Astrocyte (in vitro differentiated cells and primary cell): ENCODE results near the gene GJA9. TPM values are rescaled to one million over a fixed set of nuclear protein-coding genes. Genes with fewer than 3 reads are reported as not detected.
A peak's percentile ranks its signal among the peaks of the same experiment; 100 is the strongest.

Experiments
- DNase-seq: peaks from one replicate; pipeline ENCODE4 v3.0.0-alpha.2; 2010; ENCODE audit warnings: low read depth
- FAIRE-seq: peaks from 2 replicates; lab custom pipeline; 2011; peaks lifted over from hg19 to GRCh38; lab: Jason Lieb, UNC
- H2AFZ ChIP-seq: 2 replicates; pipeline ENCODE4 v1.6.0; 2012; ENCODE audit warnings: low read depth, low read length, inconsistent platforms
- H3K27ac ChIP-seq: 2 replicates; pipeline ENCODE4 v1.5.1; 2011; ENCODE audit warnings: low read depth, low read length, inconsistent platforms
- H3K27me3 ChIP-seq: 2 replicates; pipeline ENCODE4 v1.6.0; 2011; ENCODE audit warnings: low read length, inconsistent platforms; ENCODE audit not compliant: insufficient read depth
- H3K36me3 ChIP-seq: 2 replicates; pipeline ENCODE4 v1.5.1; 2011; ENCODE audit warnings: low read length, inconsistent platforms; ENCODE audit not compliant: insufficient read depth
- H3K4me1 ChIP-seq: 2 replicates; pipeline ENCODE4 v1.5.1; 2011; ENCODE audit warnings: low read length, inconsistent platforms; ENCODE audit not compliant: insufficient read depth
- H3K4me2 ChIP-seq: 2 replicates; pipeline ENCODE4 v1.6.0; 2012; ENCODE audit warnings: low read length, inconsistent platforms
- H3K4me3 ChIP-seq: 2 replicates; pipeline ENCODE4 v1.5.1; 2011; ENCODE audit warnings: low read depth, mild to moderate bottlenecking, low read length, inconsistent platforms; ENCODE audit not compliant: insufficient read depth
- H3K79me2 ChIP-seq: 2 replicates; pipeline ENCODE4 v1.6.0; 2012; ENCODE audit warnings: mild to moderate bottlenecking, low read length, inconsistent platforms; ENCODE audit not compliant: insufficient read depth
- H3K9ac ChIP-seq: 2 replicates; pipeline ENCODE4 v1.6.0; 2012; ENCODE audit warnings: mild to moderate bottlenecking, low read length, inconsistent platforms
- H3K9me3 ChIP-seq: 2 replicates; pipeline ENCODE4 v1.5.1; 2012; ENCODE audit warnings: low read depth, mild to moderate bottlenecking, low read length, inconsistent platforms; ENCODE audit not compliant: insufficient read depth
- H4K20me1 ChIP-seq: 2 replicates; pipeline ENCODE4 v1.6.0; 2012; ENCODE audit warnings: low read length, inconsistent platforms; ENCODE audit not compliant: insufficient read depth
- H3K27ac Mint-ChIP-seq: one replicate; pipeline ENCODE4 v1.8.0; 2021; ENCODE audit warnings: mild to moderate bottlenecking, mixed read lengths; ENCODE audit not compliant: unreplicated experiment
- H3K27me3 Mint-ChIP-seq: one replicate; pipeline ENCODE4 v1.8.0; 2021; ENCODE audit warnings: low read depth, mixed read lengths; ENCODE audit not compliant: unreplicated experiment
- H3K36me3 Mint-ChIP-seq: one replicate; pipeline ENCODE4 v1.8.0; 2021; ENCODE audit warnings: low read depth, mixed read lengths; ENCODE audit not compliant: unreplicated experiment
- H3K4me1 Mint-ChIP-seq: one replicate; pipeline ENCODE4 v1.8.0; 2021; ENCODE audit warnings: low read depth, mixed read lengths; ENCODE audit not compliant: unreplicated experiment
- H3K4me3 Mint-ChIP-seq: one replicate; pipeline ENCODE4 v1.8.0; 2021; ENCODE audit warnings: mild to moderate bottlenecking, moderate library complexity, mixed read lengths; ENCODE audit not compliant: unreplicated experiment
- H3K9me3 Mint-ChIP-seq: one replicate; pipeline ENCODE4 v1.8.0; 2021; ENCODE audit warnings: mild to moderate bottlenecking, mixed read lengths; ENCODE audit not compliant: unreplicated experiment
- EZH2 ChIP-seq: IDR thresholded peaks from 2 replicates; pipeline ENCODE4 v1.6.1; 2012; ENCODE audit warnings: mild to moderate bottlenecking, low read length, inconsistent platforms; ENCODE audit not compliant: insufficient read depth
- total RNA-seq: library from RNA; stranded (reverse); gene quantifications from 2 replicates; pipeline ENCODE4 v1.2.1, GENCODE V29; 2021
- TF ChIP-seq, protein P1 (sequence below): IDR thresholded peaks from 2 replicates; pipeline ENCODE4 v1.5.1; 2011; ENCODE audit warnings: low read depth, mild to moderate bottlenecking, inconsistent platforms, low read length, moderate library complexity; ENCODE audit not compliant: insufficient read depth

The GJA9 gene
- total RNA-seq, 1 donor from 2014 or later = not detected

DNA sequence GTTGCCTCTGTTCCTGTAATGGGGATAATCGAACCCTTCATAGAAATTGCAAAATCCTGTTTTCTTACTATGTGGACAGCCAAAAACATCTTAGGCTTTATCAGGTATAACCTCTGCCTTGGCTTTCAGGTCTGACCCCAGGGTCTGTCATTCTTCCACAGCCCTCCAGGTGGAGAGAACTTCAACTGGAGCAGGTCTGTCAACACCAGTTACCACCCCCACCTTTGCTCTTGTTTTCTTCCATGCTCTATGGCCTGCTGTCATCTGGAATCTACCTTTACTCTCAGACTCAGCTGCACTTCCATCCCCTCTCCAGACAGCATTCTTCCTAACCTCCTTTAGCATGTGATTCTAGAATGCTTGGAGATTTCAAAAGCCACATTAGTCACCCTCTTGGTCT is 10.4 kb upstream of the GJA9 start:
- no peak for FAIRE-seq

DNA sequence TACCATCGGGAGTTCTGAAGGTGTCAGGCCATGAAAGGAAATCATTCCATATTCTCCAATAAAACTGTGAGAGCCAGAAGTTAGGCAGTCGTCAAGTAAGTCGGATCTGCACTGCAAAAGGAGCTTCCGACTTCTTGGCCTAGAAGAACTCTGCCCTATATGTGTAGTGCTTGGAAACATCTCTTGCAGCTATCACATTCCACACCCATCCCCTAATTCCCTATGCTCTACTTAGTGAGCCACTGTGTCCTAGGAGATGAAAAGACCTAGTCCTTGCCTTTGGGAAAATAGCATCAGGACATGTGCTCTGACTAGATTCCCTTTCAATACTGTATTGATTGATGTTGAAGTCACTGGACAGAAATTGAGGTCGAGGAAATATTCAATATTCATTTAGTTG is 8.2 kb upstream of the GJA9 start:
- FAIRE-seq (no peak), DNase-seq (no peak)
- no peaks in the 10 kb centered on the region for H3K27me3 Mint-ChIP-seq
- no peaks in the 10 kb centered on the region for H3K9me3 ChIP-seq
- H3K36me3 Mint-ChIP-seq = peaks cover 3% of the 10 kb centered on the region
- no peak overlapping the region for H3K9ac ChIP-seq
- TF ChIP-seq, protein P1, sequence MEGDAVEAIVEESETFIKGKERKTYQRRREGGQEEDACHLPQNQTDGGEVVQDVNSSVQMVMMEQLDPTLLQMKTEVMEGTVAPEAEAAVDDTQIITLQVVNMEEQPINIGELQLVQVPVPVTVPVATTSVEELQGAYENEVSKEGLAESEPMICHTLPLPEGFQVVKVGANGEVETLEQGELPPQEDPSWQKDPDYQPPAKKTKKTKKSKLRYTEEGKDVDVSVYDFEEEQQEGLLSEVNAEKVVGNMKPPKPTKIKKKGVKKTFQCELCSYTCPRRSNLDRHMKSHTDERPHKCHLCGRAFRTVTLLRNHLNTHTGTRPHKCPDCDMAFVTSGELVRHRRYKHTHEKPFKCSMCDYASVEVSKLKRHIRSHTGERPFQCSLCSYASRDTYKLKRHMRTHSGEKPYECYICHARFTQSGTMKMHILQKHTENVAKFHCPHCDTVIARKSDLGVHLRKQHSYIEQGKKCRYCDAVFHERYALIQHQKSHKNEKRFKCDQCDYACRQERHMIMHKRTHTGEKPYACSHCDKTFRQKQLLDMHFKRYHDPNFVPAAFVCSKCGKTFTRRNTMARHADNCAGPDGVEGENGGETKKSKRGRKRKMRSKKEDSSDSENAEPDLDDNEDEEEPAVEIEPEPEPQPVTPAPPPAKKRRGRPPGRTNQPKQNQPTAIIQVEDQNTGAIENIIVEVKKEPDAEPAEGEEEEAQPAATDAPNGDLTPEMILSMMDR = no peak
- TF ChIP-seq EZH2 = no peak
- H2AFZ ChIP-seq = no peak overlapping the region
- H3K4me3 ChIP-seq = no peak overlapping the region
- H3K4me1 Mint-ChIP-seq = peaks cover 8% of the 10 kb centered on the region
- no peak overlapping the region for H3K4me3 Mint-ChIP-seq
- no peak overlapping the region for H3K27ac Mint-ChIP-seq
- H3K27ac ChIP-seq = no peak overlapping the region
- no peaks in the 10 kb centered on the region for H3K27me3 ChIP-seq
- H3K4me1 ChIP-seq = no peaks in the 10 kb centered on the region
- no peaks in the 10 kb centered on the region for H3K79me2 ChIP-seq
- no peaks in the 10 kb centered on the region for H3K9me3 Mint-ChIP-seq
- H4K20me1 ChIP-seq = no peaks in the 10 kb centered on the region
- H3K36me3 ChIP-seq = no peaks in the 10 kb centered on the region
- no peak overlapping the region for H3K4me2 ChIP-seq

More for the DNA sequence above, 10.4 kb upstream of the GJA9 start:
- Histone ChIP-seq H3K4me1 (no peaks in the 10 kb centered on the region), H3K4me3 (no peak overlapping the region), H3K36me3 (no peaks in the 10 kb centered on the region), H3K27ac (no peak overlapping the region), H3K27me3 (no peaks in the 10 kb centered on the region), H3K4me2 (no peak overlapping the region), H3K79me2 (no peaks in the 10 kb centered on the region), H4K20me1 (no peaks in the 10 kb centered on the region), H2AFZ (no peak overlapping the region), H3K9ac (no peak overlapping the region), H3K9me3 (no peaks in the 10 kb centered on the region)
- Mint-ChIP-seq H3K4me1 (peaks cover 8% of the 10 kb centered on the region), H3K4me3 (peak overlapping the region; percentile 17), H3K9me3 (peaks cover 2% of the 10 kb centered on the region), H3K27ac (no peak overlapping the region), H3K36me3 (peaks cover 3% of the 10 kb centered on the region), H3K27me3 (no peaks in the 10 kb centered on the region)
- TF ChIP-seq, protein P1 = no peak
- peak; percentile 28 for DNase-seq

DNA sequence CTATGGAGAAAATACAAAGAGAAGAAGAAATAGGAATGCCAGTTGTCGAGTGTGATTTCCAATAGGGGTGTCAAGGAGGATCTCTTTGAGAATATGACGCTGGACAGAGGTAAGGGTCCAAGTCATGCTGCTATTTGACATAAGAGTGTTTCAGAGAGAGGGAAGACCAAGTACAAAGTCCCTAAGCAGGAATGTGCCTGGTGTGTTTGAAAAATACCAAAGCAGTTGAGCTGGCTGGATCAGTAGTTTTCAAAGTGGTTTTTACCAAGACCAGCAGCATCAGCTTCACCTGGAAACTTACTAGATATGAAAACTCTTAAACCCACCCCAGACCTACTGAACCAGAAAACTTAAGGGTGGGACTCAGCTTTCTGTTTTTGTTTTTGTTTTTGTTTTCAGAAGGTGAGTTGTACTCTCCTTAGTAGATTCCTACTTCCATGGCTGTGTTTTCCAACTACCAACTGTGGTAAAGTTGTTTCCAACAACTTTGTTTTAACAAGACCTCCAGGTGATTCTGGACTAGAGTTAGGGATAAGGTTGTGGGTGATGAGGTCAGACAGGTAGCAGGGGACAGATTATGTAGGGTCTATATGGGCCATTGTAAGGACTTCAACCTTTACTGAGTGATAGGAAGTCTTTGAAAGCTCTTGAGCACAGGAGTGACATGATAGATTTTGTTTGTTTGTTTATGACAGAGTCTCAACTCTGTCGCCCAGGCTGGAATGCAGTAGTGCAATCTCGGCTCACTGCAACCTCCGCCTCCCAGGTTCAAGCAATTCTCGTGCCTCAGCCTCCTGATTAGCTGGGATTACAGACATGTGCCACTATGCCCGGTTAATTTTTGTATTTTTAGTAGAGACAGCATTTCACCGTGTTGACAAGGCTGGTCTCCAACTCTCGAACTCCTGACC is 7.3 kb upstream of the GJA9 start:
- no peaks in the 10 kb centered on the region for H3K9me3 Mint-ChIP-seq
- no peak overlapping the region for H3K9ac ChIP-seq
- DNase-seq (no peak), FAIRE-seq (no peak)
- no peaks in the 10 kb centered on the region for H3K4me1 ChIP-seq
- H3K9me3 ChIP-seq = no peaks in the 10 kb centered on the region
- H3K4me1 Mint-ChIP-seq = peaks cover 8% of the 10 kb centered on the region
- TF ChIP-seq EZH2 = no peak
- TF ChIP-seq, protein P1 = no peak
- H3K27ac ChIP-seq = no peak overlapping the region
- H3K27me3 Mint-ChIP-seq = no peaks in the 10 kb centered on the region
- no peaks in the 10 kb centered on the region for H3K27me3 ChIP-seq
- no peak overlapping the region for H3K27ac Mint-ChIP-seq
- H3K4me3 ChIP-seq = no peak overlapping the region
- H2AFZ ChIP-seq = no peak overlapping the region
- no peak overlapping the region for H3K4me3 Mint-ChIP-seq
- H3K36me3 ChIP-seq = no peaks in the 10 kb centered on the region
- no peaks in the 10 kb centered on the region for H3K79me2 ChIP-seq
- H3K4me2 ChIP-seq = no peak overlapping the region
- no peaks in the 10 kb centered on the region for H4K20me1 ChIP-seq
- peaks cover 3% of the 10 kb centered on the region for H3K36me3 Mint-ChIP-seq
